Mesodermal cell (in vitro differentiated cells): ENCODE measurements around the gene AFF3.

Source experiments
- H3K27ac ChIP-seq: 2 replicates; pipeline ENCODE4 v1.7.0; 2013; ENCODE audit warnings: mild to moderate bottlenecking, low read depth, low read length, moderate library complexity; ENCODE audit not compliant: severe bottlenecking
- H3K36me3 ChIP-seq: 2 replicates; pipeline ENCODE4 v1.7.1; 2013; ENCODE audit warnings: mild to moderate bottlenecking, low read length, moderate library complexity; ENCODE audit not compliant: control insufficient read depth, insufficient read depth
- H3K4me1 ChIP-seq: one replicate; pipeline ENCODE4 v1.7.1; 2013; ENCODE audit warnings: mild to moderate bottlenecking, low read length; ENCODE audit not compliant: insufficient read depth, control insufficient read depth, poor library complexity, severe bottlenecking
- H3K4me3 ChIP-seq: 2 replicates; pipeline ENCODE4 v1.7.0; 2013; ENCODE audit warnings: low read length, control low read depth, mild to moderate bottlenecking; ENCODE audit not compliant: insufficient read depth, poor library complexity, severe bottlenecking; ENCODE audit errors: extremely low read depth
- H3K9me3 ChIP-seq: 2 replicates; pipeline ENCODE4 v1.7.1; 2013; ENCODE audit warnings: mild to moderate bottlenecking, low read length, moderate library complexity; ENCODE audit not compliant: control insufficient read depth
- WGBS, 2 experiments: methylation state at CpG; one replicate each; pipeline ENCODE4 v1.1.5; 2013; ENCODE audit warnings: missing lambda C conversion rate in 2 of 2; ENCODE audit not compliant: insufficient coverage in 2 of 2; 5-methylcytosine and 5-hydroxymethylcytosine counted together

The AFF3 gene

GRCh38 chr2:100008956-100009355 lies 133.4 kb downstream of the AFF3 start:
- no peak overlapping the region for H3K27ac ChIP-seq
- H3K4me1 ChIP-seq = peaks cover 42% of the 10 kb centered on the region
- peaks cover 8% of the 10 kb centered on the region for H3K36me3 ChIP-seq
- 76% methylated on average over 2 of the region's 2 CpGs; no CpG with 5 or more reads in 1 of the 2 experiments for WGBS, 2 experiments
- no peak overlapping the region for H3K4me3 ChIP-seq
- no peaks in the 10 kb centered on the region for H3K9me3 ChIP-seq

- no peak overlapping the region for H3K27ac ChIP-seq
- peaks cover 23% of the 10 kb centered on the region for H3K4me1 ChIP-seq
- peaks cover 8% of the 10 kb centered on the region for H3K36me3 ChIP-seq
- no peak overlapping the region for H3K4me3 ChIP-seq
- H3K9me3 ChIP-seq = no peaks in the 10 kb centered on the region
- 92 to 98% methylated on average over 6 to 12 of the region's 12 CpGs for WGBS, 2 experiments
These were observed 135.9 kb downstream of the AFF3 start for GRCh38 chr2:100006516-100006915.

DNA sequence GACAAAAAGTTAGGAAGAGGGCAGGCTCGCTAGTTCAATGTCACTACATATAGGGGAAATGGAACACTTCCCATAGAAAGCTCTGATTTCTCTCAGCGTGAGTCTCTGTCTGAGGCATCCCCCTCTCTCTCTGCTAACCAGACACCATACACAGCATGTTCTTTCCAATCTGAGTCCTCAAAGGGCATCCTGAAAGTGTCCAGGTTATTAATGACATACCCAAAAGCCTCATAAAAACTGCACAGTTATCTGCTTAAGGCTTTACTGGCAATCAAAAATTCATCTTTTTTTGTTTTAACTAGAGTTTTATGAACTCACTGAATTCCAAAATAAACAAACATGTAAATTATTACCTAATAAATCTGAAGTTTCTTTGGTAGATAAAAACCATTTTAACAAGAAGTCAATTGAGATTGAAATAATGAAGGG lies 137.4 kb downstream of the AFF3 start:
- Histone ChIP-seq H3K9me3 (no peaks in the 10 kb centered on the region), H3K4me3 (no peak overlapping the region), H3K27ac (no peak overlapping the region), H3K4me1 (peaks cover 17% of the 10 kb centered on the region), H3K36me3 (peaks cover 8% of the 10 kb centered on the region)
- 57 to 80% methylated on average over 1 of the region's 2 CpGs for WGBS, 2 experiments

DNA sequence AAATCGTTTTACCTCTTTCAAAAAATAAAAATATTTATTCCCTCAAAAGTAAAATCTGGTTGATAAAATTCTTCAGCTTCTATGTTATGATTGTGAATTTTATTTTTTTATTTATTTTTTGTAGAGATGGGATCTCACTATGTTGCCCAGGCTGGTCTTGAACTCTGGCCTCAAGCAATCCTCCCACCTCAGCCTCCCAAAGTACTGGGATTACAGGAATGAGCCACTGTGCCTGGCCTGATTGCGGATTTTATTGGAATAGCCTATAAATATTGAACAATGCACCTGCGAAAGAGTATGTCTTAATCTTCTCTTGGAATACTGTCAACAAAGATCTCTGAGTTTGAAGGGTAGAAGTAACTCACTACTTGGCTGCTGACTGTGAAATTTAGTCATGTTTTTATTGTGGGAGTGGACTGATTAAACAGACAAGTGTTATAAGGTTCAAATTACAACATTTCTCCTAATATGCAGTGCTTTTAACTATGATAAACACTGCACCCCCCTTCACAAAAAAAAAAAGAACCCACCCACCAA lies 138.0 kb downstream of the AFF3 start:
- 80 to 100% methylated on average over 1 to 2 of the region's 3 CpGs for WGBS, 2 experiments
- H3K36me3 ChIP-seq = peaks cover 8% of the 10 kb centered on the region
- no peak overlapping the region for H3K4me3 ChIP-seq
- H3K9me3 ChIP-seq = no peaks in the 10 kb centered on the region
- peaks cover 11% of the 10 kb centered on the region for H3K4me1 ChIP-seq
- H3K27ac ChIP-seq = no peak overlapping the region

- no peak overlapping the region for H3K27ac ChIP-seq
- H3K4me3 ChIP-seq = no peak overlapping the region
- H3K4me1 ChIP-seq = no peaks in the 10 kb centered on the region
- H3K9me3 ChIP-seq = no peaks in the 10 kb centered on the region
- H3K36me3 ChIP-seq = peaks cover 5% of the 10 kb centered on the region
- no CpG with 5 or more reads among the region's 6 CpGs for WGBS, 2 experiments
These were observed 140.3 kb downstream of the AFF3 start for GRCh38 chr2:100002059-100002458.

DNA sequence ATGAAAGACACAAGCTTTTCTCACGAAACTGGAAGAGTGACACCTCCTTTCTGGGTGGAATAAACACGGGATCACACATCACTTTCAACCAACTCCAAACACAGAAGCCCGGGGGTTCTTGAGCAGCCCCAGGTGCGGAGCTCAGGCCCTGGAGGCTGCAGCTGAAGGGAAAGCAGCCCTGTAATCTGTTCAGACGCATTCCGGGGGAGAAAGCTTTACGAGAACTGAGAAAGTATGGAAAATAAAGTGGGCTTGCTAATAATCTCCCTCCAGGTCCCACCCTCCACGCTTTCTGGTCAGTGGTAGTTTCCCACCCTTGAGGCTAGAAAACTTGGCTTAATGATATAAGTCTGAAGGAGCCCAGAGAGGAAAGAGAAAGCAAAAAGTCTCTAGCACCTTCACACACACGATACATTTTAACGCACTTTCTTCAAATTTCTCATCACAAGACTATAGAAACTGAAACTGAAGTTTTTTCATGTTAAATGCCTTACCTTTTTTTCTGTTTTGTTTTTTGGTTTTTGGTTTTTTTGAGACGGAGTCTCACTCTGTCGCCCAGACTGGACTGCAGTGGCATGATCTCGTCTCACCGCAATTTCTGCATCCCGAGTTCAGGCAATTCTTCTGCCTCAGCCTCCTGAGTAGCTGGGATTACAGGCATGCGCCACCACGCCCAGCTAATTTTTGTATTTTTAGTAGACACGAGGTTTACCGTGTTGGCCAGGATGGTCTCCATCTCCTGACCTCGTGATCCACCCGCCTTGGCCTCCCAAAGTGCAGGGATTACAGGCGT lies 141.3 kb downstream of the AFF3 start:
- H3K36me3 ChIP-seq = no peaks in the 10 kb centered on the region
- no peak overlapping the region for H3K4me3 ChIP-seq
- no peaks in the 10 kb centered on the region for H3K9me3 ChIP-seq
- no peaks in the 10 kb centered on the region for H3K4me1 ChIP-seq
- WGBS, 2 experiments = 96 to 97% methylated on average over 16 to 18 of the region's 22 CpGs
- no peak overlapping the region for H3K27ac ChIP-seq

GRCh38 chr2:99998651-99999320 lies 143.6 kb downstream of the AFF3 start:
- H3K9me3 ChIP-seq = no peaks in the 10 kb centered on the region
- no peaks in the 10 kb centered on the region for H3K4me1 ChIP-seq
- H3K27ac ChIP-seq = no peak overlapping the region
- H3K36me3 ChIP-seq = no peaks in the 10 kb centered on the region
- WGBS, 2 experiments = 93 to 95% methylated on average over 9 of the region's 12 CpGs
- H3K4me3 ChIP-seq = no peak overlapping the region

- no peaks in the 10 kb centered on the region for H3K9me3 ChIP-seq
- no peak overlapping the region for H3K27ac ChIP-seq
- WGBS, 2 experiments = 83% methylated on average over 1 of the region's 3 CpGs; no CpG with 5 or more reads in 1 of the 2 experiments
- H3K36me3 ChIP-seq = no peaks in the 10 kb centered on the region
- no peak overlapping the region for H3K4me3 ChIP-seq
- H3K4me1 ChIP-seq = no peaks in the 10 kb centered on the region
These were observed 152.5 kb downstream of the AFF3 start for GRCh38 chr2:99989905-99990304.

DNA sequence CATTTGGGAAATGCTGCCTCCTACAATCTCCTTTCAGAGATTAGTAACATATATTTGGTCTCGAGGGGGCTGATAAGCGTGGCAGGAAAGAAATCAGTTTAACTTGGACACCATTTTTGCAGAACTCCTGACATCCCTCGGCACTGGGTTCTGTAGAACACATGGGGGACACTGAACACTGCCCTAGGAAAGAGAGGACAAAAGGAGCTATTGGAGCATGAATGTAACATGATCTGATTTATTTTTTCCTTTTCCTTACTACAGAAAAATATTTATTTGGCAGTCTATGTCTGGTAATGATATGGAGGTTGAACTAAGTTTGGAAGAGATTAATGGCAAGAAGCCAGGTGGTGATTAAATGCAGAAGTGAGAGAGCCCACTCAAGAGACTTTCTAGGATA lies 153.8 kb downstream of the AFF3 start:
- Histone ChIP-seq H3K4me3 (no peak overlapping the region), H3K4me1 (no peaks in the 10 kb centered on the region), H3K27ac (no peak overlapping the region), H3K36me3 (no peaks in the 10 kb centered on the region), H3K9me3 (no peaks in the 10 kb centered on the region)
- WGBS, 2 experiments = 70 to 94% methylated on average over 2 to 3 of the region's 3 CpGs

- Histone ChIP-seq H3K4me3 (no peak overlapping the region), H3K36me3 (no peaks in the 10 kb centered on the region), H3K4me1 (no peaks in the 10 kb centered on the region), H3K27ac (no peak overlapping the region), H3K9me3 (no peaks in the 10 kb centered on the region)
- 80 to 89% methylated on average over 1 to 4 of the region's 4 CpGs for WGBS, 2 experiments
These were observed 155.2 kb downstream of the AFF3 start for GRCh38 chr2:99987160-99987559.
